GM18511 (cell line): ENCODE measurements around the gene BMP10.

Source experiments
- ATAC-seq: cut with Tn5 transposase; IDR thresholded peaks from one replicate; pipeline ENCODE4 v1.9.1; 2021; ENCODE audit warnings: mild to moderate bottlenecking, moderate library complexity; ENCODE audit not compliant: unreplicated experiment

BMP10 gene

DNA sequence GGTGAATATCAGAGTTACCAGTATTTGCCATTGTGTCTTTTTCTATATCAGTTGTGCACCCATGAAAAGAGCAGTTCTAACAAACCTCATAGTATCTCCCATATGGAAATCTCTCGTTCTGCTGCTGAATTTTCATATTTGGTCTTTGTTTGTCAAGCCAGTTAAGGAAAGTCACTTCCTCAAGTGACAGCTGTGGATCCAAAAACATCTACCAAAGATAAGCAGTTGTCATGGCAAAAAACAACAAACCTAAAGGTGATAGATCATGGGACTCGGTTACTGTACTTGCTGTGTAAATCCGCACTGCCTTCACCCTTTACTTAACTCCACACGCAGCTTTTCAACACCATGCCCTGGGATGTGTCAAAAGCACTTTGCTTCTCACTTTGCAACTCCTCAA, 17.3 kb downstream of the BMP10 start:
- no peak for ATAC-seq

DNA sequence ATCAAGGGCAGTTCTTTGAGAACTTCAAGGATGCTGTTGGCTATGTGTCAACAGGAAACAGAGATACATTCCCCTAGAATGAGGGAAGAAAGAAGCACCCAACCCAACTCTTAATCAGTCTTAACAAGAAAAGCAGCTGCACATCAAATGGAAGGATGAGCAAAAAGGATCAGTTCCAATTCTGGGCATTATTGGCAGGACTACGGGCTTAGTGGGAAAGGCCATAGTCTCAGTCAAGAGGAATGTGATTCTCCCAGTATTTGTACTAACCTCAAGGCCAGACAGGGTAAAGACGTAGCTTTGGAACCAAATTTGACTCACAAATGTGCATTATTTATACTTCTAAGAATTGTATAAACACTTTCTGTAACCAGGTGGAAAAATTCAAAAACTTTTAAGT, 18.2 kb downstream of the BMP10 start:
- ATAC-seq = no peak

DNA sequence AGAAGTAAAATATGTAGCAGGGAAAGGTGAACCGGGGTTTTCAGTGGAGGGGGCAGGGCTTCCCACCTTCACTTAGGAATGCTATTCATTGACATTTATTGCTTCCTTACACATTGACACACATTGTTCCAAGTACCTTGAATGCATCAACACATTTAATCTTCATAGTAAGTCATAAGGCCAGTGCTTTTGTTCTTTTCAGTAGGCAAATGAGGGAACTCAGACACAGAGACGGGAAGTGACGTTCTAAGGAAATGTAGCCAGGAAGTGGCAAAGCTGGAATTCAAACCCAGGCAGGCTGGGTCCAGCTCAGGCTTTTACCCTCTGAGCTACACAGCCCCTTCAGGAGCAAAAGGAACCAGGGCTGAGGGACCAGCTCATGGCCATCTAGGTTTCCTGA, 20.7 kb downstream of the BMP10 start:
- no peak for ATAC-seq

DNA sequence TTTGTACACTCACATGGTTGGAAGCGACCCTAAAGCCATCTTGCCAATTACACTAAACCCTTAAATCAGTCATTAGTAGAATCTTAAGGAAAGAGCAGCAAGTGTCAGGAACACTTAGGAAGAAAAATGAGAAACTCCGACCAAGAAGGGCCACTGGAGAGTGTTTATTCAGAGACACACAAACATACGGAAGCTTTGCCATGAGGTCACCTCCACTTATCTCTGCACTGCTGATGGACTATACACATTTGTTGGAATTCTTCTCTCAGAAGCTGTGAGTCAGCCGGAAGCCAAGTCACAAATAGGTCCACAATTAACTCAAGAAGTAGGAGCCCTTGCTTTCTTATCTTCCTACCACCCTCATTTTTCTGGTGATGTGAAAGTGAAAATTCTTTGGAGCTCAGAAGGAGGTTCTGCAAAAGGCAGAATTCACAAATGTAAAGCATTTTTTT, 21.6 kb downstream of the BMP10 start:
- no peak for ATAC-seq

DNA sequence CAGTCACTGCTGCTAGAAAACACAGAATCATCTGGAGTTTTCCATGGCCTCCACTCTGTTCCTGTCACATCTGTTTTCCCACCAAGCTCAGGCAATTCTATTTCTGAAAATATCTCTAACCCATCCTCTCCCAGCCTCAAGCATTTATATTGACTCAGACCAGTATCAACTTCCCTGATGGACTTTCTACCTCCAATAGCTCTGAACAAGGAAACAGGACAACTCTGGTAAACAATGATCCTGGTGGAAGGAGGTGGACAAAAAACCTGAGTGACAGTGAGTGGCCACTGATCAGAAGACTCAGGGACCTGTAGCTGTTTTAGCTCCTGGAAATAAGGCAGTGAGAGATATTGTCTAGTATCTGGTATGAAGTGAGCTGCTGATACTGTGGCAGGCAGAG, 23.4 kb downstream of the BMP10 start:
- no peak for ATAC-seq

DNA sequence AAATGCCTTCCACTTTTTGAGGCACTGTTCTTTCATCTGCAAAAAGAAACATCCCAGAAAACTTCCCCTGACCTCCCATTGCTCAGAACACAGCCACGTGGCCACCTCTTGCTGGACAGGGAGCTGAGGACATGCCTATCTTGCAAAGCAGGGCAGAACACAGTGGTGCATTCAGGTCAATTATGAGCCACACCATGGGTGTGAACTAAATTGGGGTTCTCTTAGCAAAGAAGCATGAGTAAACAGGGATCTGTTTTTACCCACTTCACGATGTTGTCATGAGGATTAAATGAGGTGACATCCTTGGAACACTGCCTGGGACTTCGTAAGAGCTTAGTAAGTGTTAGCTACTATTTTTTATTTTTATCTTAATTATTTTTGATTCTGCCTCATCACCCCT, 25.1 kb downstream of the BMP10 start:
- ATAC-seq = no peak

DNA sequence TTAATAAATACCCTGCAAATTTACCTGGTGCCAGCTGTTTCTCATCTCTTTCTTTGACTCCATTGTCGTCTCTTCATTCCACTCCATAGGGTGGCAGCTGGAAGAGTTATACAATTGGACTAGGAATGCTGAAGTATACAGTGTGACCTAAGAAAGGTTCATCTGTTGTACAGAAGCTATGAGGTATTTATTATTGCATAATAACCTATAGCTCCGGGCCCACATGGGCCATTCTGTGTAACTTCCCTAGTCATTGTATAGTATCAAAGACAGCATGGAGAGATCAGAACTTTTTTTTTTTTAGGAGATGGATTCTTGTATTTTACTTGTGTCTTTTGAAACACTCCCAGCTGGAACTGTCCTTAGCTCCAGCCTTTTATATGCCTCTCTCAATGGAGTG, 26.2 kb downstream of the BMP10 start:
- ATAC-seq = no peak

DNA sequence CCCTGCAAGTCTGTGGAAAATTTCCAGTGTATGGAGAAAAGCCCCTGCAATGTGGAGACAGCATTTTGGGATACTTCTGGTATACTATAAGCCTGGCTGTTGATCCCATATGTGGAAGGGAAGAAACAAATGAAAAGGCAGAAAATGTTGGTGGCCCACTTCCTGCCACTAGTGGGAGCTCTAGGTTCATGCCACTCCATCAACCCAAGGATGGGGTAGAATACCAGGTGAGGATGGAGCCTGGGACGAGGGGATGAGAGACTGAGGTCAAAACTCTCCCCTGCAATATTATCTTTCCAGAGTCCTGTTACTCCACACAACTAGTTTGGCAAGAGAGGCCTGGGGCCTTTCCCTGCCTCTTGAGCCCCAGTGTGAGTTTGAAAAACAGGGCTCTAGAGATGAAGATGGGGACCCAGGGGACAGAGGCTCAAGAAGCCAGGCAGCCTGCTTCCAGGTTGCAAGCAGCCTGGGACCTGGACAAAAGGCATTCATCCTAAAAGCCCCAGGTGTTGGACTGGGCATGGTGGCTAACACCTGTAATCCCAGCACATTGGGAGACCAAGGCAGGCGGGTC, 31.9 kb downstream of the BMP10 start:
- ATAC-seq = no peak

DNA sequence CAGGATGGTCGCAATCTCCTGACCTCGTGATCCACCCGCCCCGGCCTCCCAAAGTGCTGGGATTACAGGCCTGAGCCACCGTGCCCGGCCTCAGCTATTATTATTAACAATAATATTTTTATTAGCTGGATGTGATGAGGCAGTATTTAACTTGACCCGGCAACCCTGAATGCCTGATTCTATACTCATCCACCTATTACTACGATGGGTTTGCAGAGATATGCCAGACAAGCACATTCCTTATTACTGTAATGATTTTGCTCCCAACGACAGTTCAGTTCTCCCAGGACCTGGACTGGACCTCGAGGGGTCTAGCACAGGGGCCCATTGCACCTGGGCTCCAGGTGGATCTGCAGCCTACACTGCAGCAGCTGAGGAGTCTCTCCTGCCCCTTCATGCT, 32.6 kb downstream of the BMP10 start:
- ATAC-seq = no peak

DNA sequence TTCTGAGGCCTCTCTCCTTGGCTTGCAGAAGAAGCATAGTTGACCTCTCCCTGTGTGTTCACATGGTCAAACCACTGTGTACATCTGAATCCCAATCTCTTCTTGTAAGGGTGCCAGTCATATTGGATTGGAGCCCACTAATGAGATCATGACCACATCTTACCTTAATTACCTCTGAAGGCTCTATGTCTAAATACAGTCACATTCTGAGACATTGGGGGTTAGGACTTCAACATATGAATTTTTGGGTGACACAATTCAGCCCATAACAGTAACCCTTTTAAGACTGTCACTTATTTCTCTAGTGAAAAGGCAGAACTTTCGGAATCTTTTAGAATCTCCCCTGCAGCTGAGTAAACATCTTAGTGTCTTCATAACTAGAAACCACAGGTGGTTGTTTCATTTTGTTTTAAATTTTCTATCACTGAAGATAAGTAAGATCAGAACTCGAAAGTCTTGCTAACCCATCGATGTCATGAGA, 33.3 kb downstream of the BMP10 start:
- ATAC-seq = peak; percentile 68

DNA sequence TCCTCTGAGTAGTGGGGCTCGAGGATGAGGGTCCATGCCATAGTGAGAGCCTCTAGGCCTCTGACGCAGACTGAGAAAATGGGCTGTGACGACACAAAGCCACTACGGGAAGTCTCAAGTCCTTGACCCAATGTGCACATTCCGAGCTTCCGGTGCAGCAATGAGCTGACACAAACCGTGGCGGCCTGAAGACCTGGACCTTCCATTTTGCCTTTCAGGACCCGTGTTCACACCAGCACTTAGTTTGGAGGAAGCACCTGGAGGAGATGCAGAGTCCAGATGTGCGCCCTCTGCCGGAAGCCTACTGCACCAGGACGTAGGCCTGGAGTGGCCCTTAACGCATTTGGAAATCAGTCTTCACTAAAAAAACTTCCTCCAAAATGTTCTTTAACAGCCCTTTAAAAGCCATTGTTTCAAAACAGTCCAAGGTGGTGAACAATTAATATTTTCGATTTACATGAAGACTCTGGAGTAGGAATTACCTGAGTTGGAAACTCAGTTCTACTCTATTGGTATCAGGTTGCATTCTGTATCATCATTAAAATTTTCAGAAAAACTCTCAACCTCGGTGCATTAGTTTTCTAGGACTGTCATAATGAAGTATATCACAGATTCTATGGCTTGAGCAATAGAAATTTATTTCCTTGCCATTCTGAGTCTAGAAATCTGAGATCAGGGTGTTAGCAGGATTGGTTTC, 33.9 kb downstream of the BMP10 start:
- ATAC-seq = peak; percentile 54

DNA sequence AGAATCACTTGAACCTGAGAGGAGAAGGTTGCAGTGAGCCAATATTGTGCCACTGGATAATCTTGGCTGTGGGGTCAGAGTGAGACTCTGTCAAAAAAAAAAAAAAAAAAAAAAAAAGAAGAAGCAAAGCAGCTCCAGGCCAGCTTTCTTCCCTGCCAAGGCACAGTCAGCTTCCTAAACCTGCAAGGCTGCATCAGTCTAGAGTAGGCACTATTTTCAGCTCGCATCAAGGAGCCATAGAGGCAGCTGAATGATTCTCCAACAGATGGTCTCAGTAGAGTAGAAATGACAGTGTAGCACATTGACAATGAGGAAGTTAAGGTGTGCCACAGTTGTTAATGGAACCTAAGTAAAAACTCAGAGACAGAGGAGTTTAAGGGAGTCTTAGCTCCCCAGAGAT, 35.6 kb downstream of the BMP10 start:
- no peak for ATAC-seq

DNA sequence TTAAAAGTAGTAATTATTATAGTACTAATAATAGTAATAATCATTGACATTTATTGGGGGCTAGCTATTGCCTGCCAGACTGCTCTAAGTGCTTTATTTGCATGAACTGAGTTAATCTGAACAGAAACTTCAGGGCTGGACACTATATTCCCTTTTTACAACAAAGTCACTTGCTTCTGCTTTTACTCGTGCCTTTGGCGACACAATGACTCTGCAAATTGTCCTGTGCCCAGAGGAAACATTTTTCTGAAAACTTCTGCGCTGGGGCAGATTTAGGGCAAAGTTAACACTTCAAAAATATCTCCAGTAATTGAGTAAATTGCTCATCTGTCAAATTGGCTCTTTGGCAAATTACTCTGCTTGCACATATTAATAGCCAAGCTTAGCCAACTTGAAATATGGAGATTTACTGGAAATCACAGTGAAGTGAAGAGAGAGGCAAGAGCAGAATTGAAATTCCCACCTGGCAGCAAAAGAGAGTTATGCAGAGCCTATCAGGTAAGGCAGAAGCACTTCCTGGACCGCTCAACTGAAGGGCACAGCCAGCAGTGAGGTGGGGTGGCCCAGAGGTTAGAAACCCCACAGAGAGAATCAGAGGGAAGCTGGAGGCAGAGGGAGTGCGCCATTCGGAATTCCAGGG, 36.3 kb downstream of the BMP10 start:
- no peak for ATAC-seq

DNA sequence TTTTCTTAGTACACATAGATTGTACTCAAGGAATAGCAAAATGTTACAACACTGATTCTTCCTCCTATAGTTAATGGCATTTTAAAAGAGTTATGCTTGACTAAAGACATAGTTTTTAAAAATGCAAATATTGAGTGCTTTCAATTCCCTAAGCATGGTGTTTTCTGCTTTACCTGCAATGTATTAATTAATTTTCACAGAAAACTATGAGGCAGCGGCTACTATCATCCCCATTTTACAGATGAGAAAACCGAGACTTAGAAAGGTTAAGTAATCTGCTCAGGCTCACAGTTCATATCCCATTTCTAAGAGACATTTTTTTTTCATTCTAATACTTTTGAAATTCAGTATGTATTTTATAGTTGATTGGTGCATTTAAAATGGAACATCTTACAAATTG, 38.0 kb downstream of the BMP10 start:
- no peak for ATAC-seq

DNA sequence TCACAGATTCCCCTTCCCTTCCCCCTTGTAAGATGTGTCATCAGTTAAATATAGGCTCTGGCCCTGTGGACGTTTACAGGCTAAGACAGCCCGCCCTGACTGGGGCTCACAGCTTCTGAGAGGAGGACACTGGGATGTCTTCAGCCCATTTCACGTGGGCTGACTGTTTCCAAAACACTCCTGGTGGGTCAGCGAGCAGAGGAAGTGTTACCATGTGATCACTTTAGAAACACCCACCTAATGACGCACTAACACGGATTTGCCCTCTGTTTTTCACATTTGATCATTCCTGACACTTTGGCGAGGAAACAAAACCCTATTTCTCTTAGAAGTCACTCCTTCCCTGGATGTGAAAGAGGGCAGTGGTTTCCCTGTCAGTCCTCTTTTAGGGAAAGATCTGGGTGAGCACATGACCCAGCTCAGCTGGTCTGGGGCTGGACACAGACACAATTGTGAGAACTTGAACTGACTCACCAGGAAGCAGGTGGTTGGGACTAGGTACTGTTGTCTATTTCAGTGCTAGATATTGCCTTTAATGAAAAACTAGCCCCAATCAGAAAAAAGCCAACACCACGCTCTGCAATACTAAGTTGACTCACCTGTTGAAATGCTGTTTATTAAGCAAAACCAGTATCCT, 38.8 kb downstream of the BMP10 start:
- ATAC-seq = peak; percentile 71

DNA sequence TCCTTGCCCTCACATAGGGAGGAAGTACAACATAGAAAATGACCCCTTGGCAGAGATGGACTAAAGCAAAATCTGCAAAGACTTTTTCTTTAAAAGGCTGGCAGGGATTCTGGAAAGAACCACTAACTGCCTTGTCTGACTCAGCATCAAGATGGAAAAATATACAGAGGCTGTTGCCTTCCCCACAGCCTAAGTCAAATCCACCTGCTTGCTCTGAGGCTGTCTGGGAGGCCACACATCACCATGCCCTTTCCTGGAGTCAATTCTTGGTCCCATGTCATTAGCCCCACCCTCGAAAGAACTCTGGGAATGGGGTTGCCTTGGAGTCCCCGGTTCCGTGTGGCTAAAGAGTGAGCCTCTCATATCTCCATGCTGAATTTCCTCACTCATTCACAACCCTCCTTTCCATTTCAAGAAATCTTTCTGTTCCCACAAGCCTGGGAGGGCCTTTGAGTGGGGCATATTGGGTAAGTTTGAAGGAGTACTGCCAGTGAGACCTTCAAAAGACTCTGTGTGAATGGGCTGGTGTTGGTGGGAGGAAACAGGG, 39.4 kb downstream of the BMP10 start:
- no peak for ATAC-seq

DNA sequence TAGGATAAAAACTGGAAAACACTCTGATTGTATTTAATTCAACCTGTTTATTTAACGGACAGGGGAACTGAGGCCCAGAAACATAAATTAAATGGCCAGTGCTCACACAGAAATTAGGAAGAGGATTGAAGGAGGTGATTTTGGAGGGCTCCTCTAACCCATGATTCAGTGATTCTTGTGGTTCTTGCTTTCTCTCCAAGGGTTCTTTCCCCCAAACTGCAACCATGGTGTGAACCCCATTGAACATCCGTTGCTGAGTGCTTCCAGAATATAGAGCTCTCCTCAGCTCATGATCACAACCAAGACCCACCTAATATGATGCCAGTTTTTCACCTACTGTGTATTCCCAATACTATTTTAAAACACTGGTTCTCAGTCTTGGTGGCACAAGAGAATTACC, 41.4 kb downstream of the BMP10 start:
- no peak for ATAC-seq

DNA sequence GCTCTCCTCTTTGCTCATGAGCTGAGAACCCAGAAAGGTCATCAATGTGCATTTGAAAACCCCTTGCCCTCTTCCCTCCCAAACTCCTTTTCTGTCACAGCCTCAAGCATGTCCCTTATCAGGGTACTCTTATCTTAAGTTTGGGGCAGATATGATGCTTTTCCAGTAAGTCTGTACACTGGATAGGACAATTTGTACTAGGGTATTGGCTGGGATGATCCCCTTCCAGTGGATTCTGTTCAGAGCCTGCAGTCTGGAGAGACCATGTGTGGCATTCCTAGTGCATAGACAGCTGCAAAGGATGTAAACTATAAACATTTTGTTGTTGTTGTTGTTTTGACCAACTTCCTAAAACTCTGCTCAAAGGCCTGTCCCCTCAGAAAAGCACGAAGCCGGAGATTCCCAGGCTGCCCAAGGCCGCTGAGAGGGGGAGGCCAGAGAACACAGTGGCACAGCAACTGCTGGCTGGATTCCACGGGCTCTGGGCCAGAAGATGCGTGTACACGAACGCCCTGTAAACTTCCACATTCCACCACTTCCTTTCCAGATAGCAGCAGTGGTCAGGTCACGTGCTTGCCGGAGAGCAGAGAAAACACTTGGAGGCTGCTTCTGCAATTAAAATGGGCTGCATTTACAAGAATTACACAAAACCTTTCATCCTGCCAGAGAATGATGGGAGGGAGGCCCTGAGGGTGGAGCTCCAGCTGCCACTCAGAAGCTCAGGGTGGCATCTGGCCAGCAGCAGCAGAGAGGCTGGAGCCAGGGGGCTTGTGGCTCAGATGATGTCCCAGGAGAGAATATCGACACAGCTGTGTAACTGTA, 42.1 kb downstream of the BMP10 start:
- no peak for ATAC-seq

DNA sequence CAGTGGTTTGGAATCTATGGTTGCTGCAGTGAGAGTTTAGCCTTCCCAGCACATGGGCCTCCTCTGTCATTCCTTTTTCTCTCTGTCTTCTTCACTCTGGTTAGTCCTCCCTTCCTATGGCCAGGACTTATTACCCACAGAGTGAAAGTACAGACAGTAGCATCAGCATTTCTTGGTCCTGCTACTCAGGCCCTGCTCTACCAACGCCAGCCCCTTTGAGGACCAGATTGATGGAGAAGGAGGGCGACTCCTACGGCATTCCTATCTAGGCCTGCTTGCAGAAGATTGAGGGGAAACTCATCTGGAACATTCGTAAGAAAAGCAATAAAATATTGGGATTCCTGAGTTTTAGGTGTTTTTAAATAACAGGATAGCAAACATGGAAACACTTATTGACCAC, 43.5 kb downstream of the BMP10 start:
- ATAC-seq = no peak

DNA sequence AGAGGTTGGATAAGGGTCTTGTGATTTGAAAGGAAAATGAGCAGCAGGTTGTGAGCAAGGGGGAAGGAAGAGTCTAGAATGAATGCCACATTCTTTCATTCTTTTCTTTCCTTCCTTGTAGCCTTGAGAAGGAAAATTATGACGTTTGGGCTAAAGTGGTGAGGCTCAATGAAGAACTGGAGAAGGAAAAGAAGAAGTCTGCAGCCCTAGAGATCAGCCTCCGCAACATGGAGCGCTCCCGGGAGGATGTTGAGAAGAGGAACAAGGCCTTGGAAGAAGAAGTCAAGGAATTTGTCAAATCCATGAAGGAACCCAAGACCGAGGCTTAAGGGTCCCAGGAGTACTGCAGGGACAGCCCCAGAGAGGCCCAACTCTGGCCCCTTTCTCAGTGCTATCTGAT, 45.3 kb downstream of the BMP10 start:
- ATAC-seq = no peak

DNA sequence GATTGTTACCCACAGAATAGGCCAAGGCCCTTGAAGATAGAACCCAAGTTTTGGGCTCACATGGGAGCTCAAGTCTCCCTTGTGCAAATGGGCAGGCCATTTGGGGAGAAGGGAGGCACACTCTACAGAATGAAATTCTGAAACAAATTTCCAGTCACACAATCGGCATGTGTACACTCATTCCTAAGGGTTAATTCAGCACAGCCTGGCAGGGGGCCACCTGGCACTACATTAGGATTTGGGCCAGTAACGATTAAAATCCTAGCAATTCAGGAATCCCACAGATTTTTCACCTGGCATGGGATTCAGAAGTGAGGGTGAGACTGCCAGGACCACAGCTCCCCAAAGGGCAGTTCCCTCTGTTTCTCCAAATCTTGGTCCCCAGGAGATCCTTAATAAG, 46.4 kb downstream of the BMP10 start:
- ATAC-seq = no peak
